ENCODE results near the gene MTX1.

GRCh38 chr1:155263067-155263466, 54.6 kb downstream of the MTX1 start:
- TF ChIP-seq YY1 (IDR thresholded peaks at IDR 0.05; ENCODE audit: insufficient read depth, insufficient read length) = no peak
- no peak for TF ChIP-seq SUZ12 (IDR thresholded peaks at IDR 0.05; ENCODE audit: extremely low read depth, insufficient read depth, insufficient read length)
